ENCODE results near the gene MCM5.
"Not testable (repeated sequence)": the region's sequence is repeated elsewhere in the genome, so short reads cannot be mapped to it uniquely, and the experiment has no call there.

MCM5 gene

DNA sequence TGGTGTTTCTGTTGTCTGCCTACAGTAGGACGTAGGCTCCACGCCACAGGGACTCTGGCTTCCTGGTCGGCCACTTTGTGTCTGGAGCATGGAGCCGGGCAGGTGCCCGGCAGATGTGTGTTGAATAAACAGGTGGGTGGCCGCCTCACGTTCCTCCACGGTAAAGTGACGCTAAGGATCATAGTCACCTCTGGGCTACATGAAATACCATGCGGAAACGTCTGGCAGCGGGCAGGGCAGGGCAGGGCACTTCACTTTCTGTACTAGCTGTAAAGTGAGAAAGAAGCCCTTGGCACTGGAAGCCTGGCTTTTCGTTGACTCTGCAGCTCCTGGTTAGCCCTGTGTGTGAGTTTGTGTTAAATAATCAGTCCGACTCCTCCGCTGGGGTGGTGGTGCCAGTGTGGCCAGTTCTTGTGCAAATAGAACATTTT is 52.4 kb downstream of the MCM5 start:
- DNase-seq (ENCODE audit: low spot score) = no peak

DNA sequence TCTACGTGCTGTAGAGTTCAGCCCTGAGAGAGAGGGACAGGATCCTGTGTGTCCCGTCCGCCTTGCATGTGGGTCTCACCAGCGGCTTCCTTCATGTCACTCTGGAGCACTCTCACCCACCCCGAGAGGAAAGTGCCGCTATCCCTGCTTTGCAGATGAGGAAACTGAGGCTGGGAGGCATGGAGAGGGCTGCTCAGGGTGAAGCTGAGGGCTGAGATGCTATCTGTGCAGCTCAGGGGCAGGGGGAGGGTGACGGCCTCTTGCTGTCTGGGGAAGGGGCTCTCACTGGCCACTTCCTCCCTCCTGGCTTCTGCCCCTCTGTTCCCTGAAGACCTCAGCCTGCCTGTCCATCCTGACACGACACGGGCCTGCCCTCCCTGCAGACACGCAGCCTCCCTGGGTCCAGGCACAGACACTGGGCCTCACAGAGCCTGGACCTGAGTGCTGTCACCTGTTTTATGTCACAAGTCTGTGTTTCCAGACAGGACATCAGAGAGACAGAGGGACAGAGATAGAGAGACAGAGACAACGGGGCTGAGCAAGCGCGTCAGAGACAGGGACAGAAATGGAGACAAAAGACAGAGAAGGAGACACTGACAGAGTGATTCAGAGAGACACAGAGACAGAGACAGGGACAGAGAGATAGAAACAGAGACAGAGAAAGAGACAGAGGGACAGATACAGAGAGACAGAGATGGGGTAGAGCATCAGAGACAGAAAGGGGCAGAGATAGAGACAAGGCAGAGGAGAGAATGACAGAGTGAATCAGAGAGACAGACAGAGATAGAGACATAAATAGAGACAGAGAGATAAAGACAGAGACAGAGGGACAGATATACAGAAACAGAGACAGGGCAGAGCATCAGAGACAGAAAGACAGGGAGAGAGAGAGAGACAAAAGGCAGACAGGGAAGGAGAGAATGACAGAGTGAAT is 53.1 kb downstream of the MCM5 start:
- DNase-seq (ENCODE audit: low spot score) = no peak

GRCh38 chr22:35454416-35455054 is 54.6 kb downstream of the MCM5 start:
- DNase-seq (ENCODE audit: low spot score) = no peak

- no peak for DNase-seq (ENCODE audit: low spot score)
Measured at GRCh38 chr22:35455529-35455928, 55.6 kb downstream of the MCM5 start.

GRCh38 chr22:35456757-35457156 is 56.8 kb downstream of the MCM5 start:
- DNase-seq (ENCODE audit: low spot score) = no peak

DNA sequence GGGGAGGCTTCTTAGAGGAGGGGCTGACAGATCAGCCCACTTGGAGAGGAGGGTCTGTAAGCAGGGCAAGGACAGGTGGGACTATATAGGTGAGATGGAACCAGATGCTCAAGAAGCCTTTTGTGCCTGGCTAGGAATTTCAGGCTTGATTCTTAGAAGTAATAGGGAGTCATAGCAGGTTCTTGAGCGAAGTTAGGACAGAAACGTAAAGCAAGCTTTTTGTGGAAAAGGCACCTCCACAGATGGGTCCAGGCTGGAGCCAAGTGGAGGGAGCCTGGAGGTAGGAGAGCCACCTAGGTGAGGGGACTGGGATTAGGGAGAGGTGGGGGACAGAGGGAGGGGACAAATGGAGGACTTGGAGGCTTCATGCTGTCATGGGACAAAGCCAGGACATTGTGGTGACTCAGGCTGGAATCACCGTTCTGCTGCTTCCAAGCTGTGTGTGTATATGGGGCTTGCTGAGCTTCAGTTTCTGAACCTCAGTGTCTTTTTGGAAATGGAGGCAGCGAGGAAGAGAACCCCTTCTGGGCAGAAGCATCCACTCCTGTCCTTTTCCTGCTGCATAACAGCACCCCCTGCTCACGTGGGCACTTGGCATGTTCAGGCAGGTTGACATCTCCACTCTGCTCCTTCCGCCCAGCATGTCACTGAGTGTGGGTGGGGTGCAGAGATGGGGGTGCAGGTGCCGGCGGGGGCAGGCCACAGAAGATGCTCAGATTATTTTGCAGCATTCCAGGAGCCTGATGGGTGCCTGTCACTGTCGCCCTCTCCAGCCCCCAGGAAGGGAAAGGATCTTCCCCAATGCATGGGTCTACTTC is 58.0 kb downstream of the MCM5 start:
- no peak for DNase-seq (ENCODE audit: low spot score)

DNA sequence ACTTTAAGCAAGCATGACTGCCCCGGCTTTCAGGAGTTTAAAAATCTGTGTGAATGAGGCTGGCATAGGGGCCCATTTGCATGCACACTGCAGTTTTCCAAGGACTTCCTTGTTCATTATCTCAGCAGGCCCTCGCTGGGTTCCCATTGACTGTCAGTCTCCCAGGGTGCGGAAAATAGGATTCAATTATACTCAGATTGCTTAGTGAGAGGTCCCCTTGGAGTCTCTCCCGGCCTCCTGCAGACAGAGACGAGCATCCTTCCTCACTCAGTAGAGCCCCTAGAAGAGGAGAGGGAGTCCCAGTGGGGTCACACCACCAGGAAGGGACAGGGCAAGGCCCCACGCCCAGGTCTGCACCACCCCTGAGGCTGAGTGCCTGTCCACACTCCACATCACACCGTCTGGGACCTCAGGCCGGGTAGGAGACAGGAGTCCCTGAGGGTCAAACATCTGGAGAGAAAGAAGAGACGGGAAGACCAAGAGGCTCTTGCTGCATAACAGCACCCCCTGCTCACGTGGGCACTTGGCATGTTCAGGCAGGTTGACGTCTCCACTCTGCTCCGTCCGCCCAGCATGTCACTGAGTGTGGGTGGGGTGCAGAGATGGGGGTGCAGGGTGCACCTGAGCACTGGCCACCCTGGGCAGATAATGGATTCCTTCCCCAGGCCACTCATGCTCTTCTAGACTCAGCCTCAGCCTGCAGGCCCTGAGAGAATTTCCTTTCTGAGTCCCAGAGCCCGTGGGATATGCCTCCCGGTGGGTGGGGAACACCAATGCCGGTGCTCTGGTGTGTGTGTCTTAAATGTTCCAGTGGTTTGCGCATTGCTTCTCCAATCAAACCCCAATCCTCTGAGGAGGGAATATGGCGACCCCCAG is 58.8 kb downstream of the MCM5 start:
- DNase-seq (ENCODE audit: low spot score) = no peak

DNA sequence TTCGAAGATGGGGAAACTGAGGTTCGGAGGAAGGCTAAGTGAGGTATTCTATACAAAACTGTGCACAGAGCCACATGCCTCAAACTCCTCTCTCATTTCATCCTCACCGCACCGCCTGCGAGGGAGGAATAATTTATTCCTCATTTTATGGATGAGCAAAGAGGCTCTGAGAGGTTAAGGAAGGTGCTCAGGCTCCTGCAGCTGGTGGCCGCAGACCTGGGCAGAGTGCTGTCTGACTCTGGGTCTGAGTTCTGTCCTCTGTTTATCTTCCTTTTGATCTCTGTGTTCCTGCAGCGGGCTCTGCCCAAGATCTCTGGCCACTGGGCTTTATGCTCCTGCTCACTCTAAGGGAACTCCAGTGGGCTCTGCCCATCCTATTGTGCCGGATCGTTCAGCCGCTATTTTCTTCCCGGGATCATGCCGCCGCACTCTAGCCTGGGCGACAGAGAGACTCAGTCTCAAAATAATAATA is 59.5 kb downstream of the MCM5 start:
- no peak for DNase-seq (ENCODE audit: low spot score)

DNA sequence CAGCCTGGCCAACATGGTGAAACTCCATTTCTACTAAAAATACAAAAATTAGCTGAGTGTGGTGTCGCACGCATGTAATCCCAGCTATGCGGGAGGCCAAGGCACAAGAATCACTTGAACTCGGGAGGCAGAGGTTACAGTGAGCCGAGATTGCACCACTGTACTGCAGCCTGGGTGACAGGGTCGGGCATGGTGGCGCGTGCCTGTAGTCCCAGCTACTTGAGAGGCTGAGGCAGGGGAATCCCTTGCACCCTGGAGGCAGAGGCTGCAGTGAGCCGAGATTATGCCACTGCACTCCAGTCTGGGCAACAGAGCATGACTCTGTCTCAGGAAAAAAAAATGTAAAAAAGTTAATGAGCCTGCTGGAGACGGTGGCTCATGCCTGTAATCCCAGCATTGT is 60.0 kb downstream of the MCM5 start:
- DNase-seq (ENCODE audit: low spot score) = not testable (repeated sequence)

GRCh38 chr22:35460688-35461087 is 60.7 kb downstream of the MCM5 start:
- no peak for DNase-seq (ENCODE audit: low spot score)

- DNase-seq (ENCODE audit: low spot score) = no peak
Measured at GRCh38 chr22:35462498-35463230, 62.7 kb downstream of the MCM5 start.

GRCh38 chr22:35463231-35463933 is 63.4 kb downstream of the MCM5 start:
- no peak for DNase-seq (ENCODE audit: low spot score)

GRCh38 chr22:35464399-35464798 is 64.5 kb downstream of the MCM5 start:
- no peak for DNase-seq (ENCODE audit: low spot score)

DNA sequence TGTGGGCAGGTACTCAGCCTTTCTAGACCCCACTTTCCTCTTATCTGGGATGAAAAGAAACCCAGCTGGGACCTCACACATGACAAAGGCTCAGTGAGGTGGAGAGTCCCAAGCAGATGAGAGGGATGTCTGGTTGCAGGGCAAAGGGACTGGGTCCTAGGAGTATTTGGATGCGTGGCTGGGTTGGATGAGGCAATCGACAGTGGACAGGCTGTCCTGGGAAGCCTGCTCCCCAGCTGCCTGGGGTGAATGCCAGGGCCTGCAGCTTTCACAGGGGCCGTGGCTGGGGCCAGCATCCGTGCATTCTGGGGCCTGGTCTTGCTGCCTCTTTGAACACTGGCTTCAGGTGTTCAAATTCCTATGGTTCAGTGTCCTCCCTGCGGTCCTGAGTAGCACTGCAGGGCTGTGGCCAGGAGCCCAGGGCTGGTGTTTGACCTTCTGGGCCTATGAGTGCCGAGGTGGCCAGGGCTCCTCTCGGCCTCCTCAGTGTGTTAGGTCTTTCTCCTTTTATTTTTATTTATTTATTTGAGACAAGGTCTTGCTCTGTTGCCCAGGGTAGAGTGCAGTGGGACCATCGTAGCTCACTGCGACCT is 65.3 kb downstream of the MCM5 start:
- DNase-seq (ENCODE audit: low spot score) = no peak

DNA sequence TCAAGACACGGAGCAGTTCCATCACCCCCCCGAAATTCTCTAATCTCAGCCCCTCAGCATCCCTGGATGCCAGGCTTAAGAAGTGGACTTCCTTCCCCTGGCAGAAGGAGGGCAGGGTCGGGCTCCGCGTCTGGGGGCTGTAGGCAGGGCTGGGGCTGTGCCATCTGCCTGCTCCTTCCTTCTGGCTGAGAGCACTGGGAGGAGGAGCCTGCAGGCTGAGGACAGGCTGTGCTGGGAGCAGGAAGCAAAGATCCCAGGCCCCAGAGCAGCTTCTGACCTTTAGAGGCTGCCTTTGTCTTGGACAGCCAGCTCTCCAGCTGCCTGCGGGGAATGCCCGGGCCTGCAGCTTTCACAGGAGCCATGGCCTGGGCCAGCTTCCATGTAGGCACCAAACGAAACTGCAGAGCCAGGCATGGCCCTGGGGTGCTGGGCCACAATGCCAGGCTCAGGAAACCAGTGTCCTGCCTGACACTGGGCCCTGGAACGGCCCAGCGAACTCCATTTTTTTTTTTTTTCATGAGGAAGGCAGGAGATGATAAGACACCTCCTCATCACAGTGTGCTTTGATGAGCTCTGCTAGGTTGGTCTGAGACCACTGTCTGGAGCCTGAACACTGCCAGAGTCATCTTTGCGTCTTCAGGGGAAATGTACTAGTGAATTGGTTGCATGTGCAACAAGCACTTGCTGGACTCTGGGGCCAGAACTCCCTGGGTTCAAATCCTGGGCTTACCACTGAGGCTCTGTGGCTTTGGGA is 67.9 kb downstream of the MCM5 start:
- DNase-seq (ENCODE audit: low spot score) = peak; percentile 60

- DNase-seq (ENCODE audit: low spot score) = peak; percentile 50
Measured at GRCh38 chr22:35470903-35471321, 71.0 kb downstream of the MCM5 start.

DNA sequence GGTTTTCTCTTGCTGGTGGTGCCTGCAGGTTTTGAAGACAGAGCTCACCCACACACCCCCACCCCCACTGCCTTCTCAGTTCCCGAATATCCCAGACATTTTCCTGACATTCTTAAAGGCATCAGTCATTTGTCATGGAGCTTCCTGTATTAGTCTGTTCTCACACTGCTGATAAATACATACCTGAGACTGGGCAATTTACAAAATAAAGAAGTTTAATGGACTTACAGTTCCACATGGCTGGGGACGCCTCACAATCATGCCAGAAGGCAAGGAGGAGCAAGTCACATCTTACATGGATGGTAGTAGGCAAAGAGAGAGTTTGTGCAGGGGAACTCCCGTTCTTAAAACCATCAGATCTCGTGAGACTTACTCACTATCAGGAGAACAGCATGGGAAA is 71.6 kb downstream of the MCM5 start:
- peak; percentile 63 for DNase-seq (ENCODE audit: low spot score)

DNA sequence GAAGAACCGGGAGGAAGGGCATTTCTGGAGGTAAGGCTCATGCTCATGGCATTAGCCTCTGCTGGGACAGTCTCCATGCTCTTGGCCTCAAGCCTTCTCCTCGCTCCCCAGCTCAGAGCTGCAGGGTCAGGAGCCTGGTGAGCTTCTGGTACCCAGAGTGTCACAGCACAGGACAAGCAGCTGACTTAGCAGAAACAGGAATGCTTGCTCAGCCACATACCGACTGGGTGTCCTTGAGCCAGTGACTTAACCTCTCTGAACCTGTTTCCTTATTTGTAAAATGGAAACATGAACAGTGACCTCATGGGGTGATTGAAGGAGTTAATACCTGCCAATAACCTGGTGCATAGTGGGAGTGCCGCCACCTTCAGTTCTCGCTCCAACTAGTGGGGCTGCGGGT is 72.5 kb downstream of the MCM5 start:
- no peak for DNase-seq (ENCODE audit: low spot score)

GRCh38 chr22:35473971-35474370 is 74.0 kb downstream of the MCM5 start:
- no peak for DNase-seq (ENCODE audit: low spot score)
